Activated CD4-positive, alpha-beta memory T cell treated with anti-CD3 and anti-CD28 coated beads for 36 hours (primary cell): ENCODE measurements around the gene MCM9. TPM values are rescaled to one million over a fixed set of nuclear protein-coding genes. Genes with fewer than 3 reads are reported as not detected.

Experiments used
- CTCF ChIA-PET: fragments of 350-600 bp; sonication (Branson Sonifier 250); formaldehyde crosslinking; loops from one replicate; lab custom pipeline; 2021; ENCODE audit warnings: antibody characterized with exemption, inconsistent platforms; lab: Charles Lee
- POLR2A ChIA-PET: fragments of 350-600 bp; sonication (Branson Sonifier 250); formaldehyde crosslinking; loops from one replicate; lab custom pipeline; 2021; ENCODE audit warnings: antibody characterized with exemption; lab: Charles Lee
- DNase-seq: peaks from one replicate; pipeline ENCODE4 v3.0.0-alpha.2; 2020
- H3K27ac Mint-ChIP-seq: one replicate; pipeline ENCODE4 v1.8.0; 2021; ENCODE audit warnings: mixed read lengths
- H3K27me3 Mint-ChIP-seq: one replicate; pipeline ENCODE4 v1.8.0; 2021; ENCODE audit warnings: mixed read lengths
- H3K36me3 Mint-ChIP-seq: one replicate; pipeline ENCODE4 v1.8.0; 2021; ENCODE audit warnings: mixed read lengths
- H3K4me1 Mint-ChIP-seq: one replicate; pipeline ENCODE4 v1.8.0; 2021; ENCODE audit warnings: low read depth, mixed read lengths
- H3K4me3 Mint-ChIP-seq: one replicate; pipeline ENCODE4 v1.8.0; 2021; ENCODE audit warnings: mild to moderate bottlenecking, mixed read lengths
- H3K9me3 Mint-ChIP-seq: one replicate; pipeline ENCODE4 v1.8.0; 2021; ENCODE audit warnings: mixed read lengths
- intact Hi-C: fragments of 100-400 bp; cut with micrococcal nuclease; formaldehyde crosslinking; loops from one replicate; pipeline ENCODE4 v1.15.1; 2023
- total RNA-seq, 2 experiments: library from RNA; stranded (reverse); gene quantifications; one replicate each; pipeline ENCODE4 v1.2.3, GENCODE V29; 2021

The MCM9 gene
- total RNA-seq, 2 experiments from 2014 or later: 14.4 to 14.7 TPM

- CTCF ChIA-PET: interaction anchor here (0.7 to 1.4 kb wide), 4 partner anchors 12 to 217 kb away, joined by 3 to 7 read pairs (median 5); no protein-coding TSS in a partner anchor
These were observed 41.0 kb downstream of the MCM9 start, which contains the start of gene ASF1A for GRCh38 chr6:118893807-118894424. Gene ASF1A (plus strand): TSS chr6:118894152. CDS start chr6:118894414, 262 bp downstream.

GRCh38 chr6:118893064-118893806 lies 41.7 kb downstream of the MCM9 start:
- H3K4me3 Mint-ChIP-seq: peak overlapping the region; percentile 88
- CTCF ChIA-PET: interaction anchor here (1.1 to 1.3 kb wide), 2 partner anchors 11 to 217 kb away, joined by 5 to 7 read pairs; no protein-coding TSS in a partner anchor
- intact Hi-C loops: loop anchor here (1.0 to 10.0 kb wide), 5 partner anchors 48 to 1408 kb away; partner anchors contain the start of gene DCBLD1
- peaks cover 1% of the 10 kb centered on the region for H3K27me3 Mint-ChIP-seq
- H3K9me3 Mint-ChIP-seq: no peaks in the 10 kb centered on the region
- H3K36me3 Mint-ChIP-seq: peaks cover 6% of the 10 kb centered on the region
- H3K4me1 Mint-ChIP-seq: peaks cover 50% of the 10 kb centered on the region
- POLR2A ChIA-PET: interaction anchor here (1.0 to 2.3 kb wide), 6 partner anchors 12 to 242 kb away, joined by 3 to 10 read pairs (median 4); partner anchors contain the start of genes CEP85L and MCM9
- H3K27ac Mint-ChIP-seq: peak overlapping the region; percentile 98
- peak; percentile 69 for DNase-seq

More at GRCh38 chr6:118893807-118894424, 41.0 kb downstream of the MCM9 start, which contains the start of gene ASF1A:
- peak; percentile 98 for DNase-seq
- Mint-ChIP-seq H3K27me3 (peaks cover 1% of the 10 kb centered on the region), H3K36me3 (peaks cover 9% of the 10 kb centered on the region), H3K4me3 (peak within 1 kb of the TSS; percentile 88), H3K27ac (peak within 1 kb of the TSS; percentile 98), H3K4me1 (peaks cover 51% of the 10 kb centered on the region), H3K9me3 (no peaks in the 10 kb centered on the region)
- POLR2A ChIA-PET: interaction anchor here (0.6 to 2.1 kb wide), 5 partner anchors 41 to 243 kb away, joined by 3 to 10 read pairs (median 4); partner anchors contain the start of genes CEP85L and MCM9
- intact Hi-C loops: loop anchor here (1.0 to 10.0 kb wide), 11 partner anchors 40 to 1409 kb away; partner anchors contain the start of genes CEP85L, DCBLD1 and MAN1A1

GRCh38 chr6:118892355-118892991 lies 42.5 kb downstream of the MCM9 start:
- H3K27ac Mint-ChIP-seq: peak overlapping the region; percentile 98
- H3K9me3 Mint-ChIP-seq: no peaks in the 10 kb centered on the region
- peaks cover 9% of the 10 kb centered on the region for H3K36me3 Mint-ChIP-seq
- peak overlapping the region; percentile 88 for H3K4me3 Mint-ChIP-seq
- H3K27me3 Mint-ChIP-seq: peaks cover 1% of the 10 kb centered on the region
- intact Hi-C loops: loop anchor here (1.0 to 10.0 kb wide), 5 partner anchors 48 to 1408 kb away; partner anchors contain the start of gene DCBLD1
- ChIA-PET CTCF (no interaction called here), POLR2A (interaction anchor here (1.1 to 2.3 kb wide), 4 partner anchors 11 to 187 kb away, joined by 3 to 9 read pairs (median 4); no protein-coding TSS in a partner anchor)
- no peak for DNase-seq
- peaks cover 47% of the 10 kb centered on the region for H3K4me1 Mint-ChIP-seq

- no peak for DNase-seq
- peak overlapping the region; percentile 98 for H3K27ac Mint-ChIP-seq
- H3K36me3 Mint-ChIP-seq: peaks cover 10% of the 10 kb centered on the region
- ChIA-PET POLR2A (interaction anchor here (2.0 to 2.3 kb wide), 2 partner anchors 10 to 188 kb away, joined by 4 to 5 read pairs; no protein-coding TSS in a partner anchor), CTCF (interaction anchor here (0.8 to 1.7 kb wide), 3 partner anchors 9 to 187 kb away, joined by 3 to 8 read pairs (median 6); no protein-coding TSS in a partner anchor)
- H3K9me3 Mint-ChIP-seq: no peaks in the 10 kb centered on the region
- peaks cover 58% of the 10 kb centered on the region for H3K4me1 Mint-ChIP-seq
- intact Hi-C loops: loop anchor here (5.0 to 10.0 kb wide), 3 partner anchors 164 to 1406 kb away; partner anchors contain the start of gene DCBLD1
- peaks cover 1% of the 10 kb centered on the region for H3K27me3 Mint-ChIP-seq
- H3K4me3 Mint-ChIP-seq: peak overlapping the region; percentile 88
These were observed 43.8 kb downstream of the MCM9 start for GRCh38 chr6:118890997-118891790.

- Mint-ChIP-seq H3K4me1 (peaks cover 72% of the 10 kb centered on the region), H3K27me3 (peaks cover 1% of the 10 kb centered on the region), H3K9me3 (no peaks in the 10 kb centered on the region), H3K27ac (peak overlapping the region; percentile 62), H3K4me3 (no peak overlapping the region), H3K36me3 (peaks cover 8% of the 10 kb centered on the region)
- CTCF ChIA-PET: interaction anchor here (0.8 to 1.5 kb wide), 2 partner anchors 8 to 10 kb away, joined by 3 to 7 read pairs; no protein-coding TSS in a partner anchor
- no peak for DNase-seq
- POLR2A ChIA-PET: interaction anchor here (1.1 kb wide), 1 partner anchor 8 kb away, joined by 3 read pairs; no protein-coding TSS in a partner anchor
- intact Hi-C loops: no loop called here
These were observed 45.8 kb downstream of the MCM9 start for GRCh38 chr6:118889163-118889562.

GRCh38 chr6:118886641-118887040 lies 48.3 kb downstream of the MCM9 start:
- peaks cover 86% of the 10 kb centered on the region for H3K4me1 Mint-ChIP-seq

GRCh38 chr6:118882314-118882905 lies 52.5 kb downstream of the MCM9 start:
- Mint-ChIP-seq H3K4me3 (no peak overlapping the region), H3K9me3 (no peaks in the 10 kb centered on the region), H3K4me1 (peaks cover 81% of the 10 kb centered on the region), H3K27ac (no peak overlapping the region), H3K36me3 (peaks cover 2% of the 10 kb centered on the region), H3K27me3 (no peaks in the 10 kb centered on the region)
- intact Hi-C loops: no loop called here
- ChIA-PET POLR2A (interaction anchor here (1.4 kb wide), 1 partner anchor 9 kb away, joined by 4 read pairs; no protein-coding TSS in a partner anchor), CTCF (interaction anchor here (2.0 to 2.2 kb wide), 2 partner anchors 9 to 12 kb away, joined by 7 to 8 read pairs; partner anchors contain the start of gene ASF1A)
- no peak for DNase-seq

More at GRCh38 chr6:118886641-118887040, 48.3 kb downstream of the MCM9 start:
- ChIA-PET POLR2A (no interaction called here), CTCF (interaction anchor here (0.6 kb wide), 2 partner anchors 17 to 111 kb away, joined by 3 read pairs; no protein-coding TSS in a partner anchor)
- intact Hi-C loops: no loop called here
- no peak overlapping the region for H3K4me3 Mint-ChIP-seq
- no peaks in the 10 kb centered on the region for H3K27me3 Mint-ChIP-seq
- DNase-seq: no peak
- H3K27ac Mint-ChIP-seq: no peak overlapping the region
- peaks cover 5% of the 10 kb centered on the region for H3K36me3 Mint-ChIP-seq
- H3K9me3 Mint-ChIP-seq: no peaks in the 10 kb centered on the region

GRCh38 chr6:118881440-118882313 lies 53.3 kb downstream of the MCM9 start:
- POLR2A ChIA-PET: interaction anchor here (0.8 to 1.4 kb wide), 2 partner anchors 8 to 10 kb away, joined by 3 to 4 read pairs; no protein-coding TSS in a partner anchor
- CTCF ChIA-PET: interaction anchor here (0.8 to 2.2 kb wide), 3 partner anchors 9 to 15 kb away, joined by 3 to 8 read pairs (median 7); partner anchors contain the start of gene ASF1A
- peaks cover 2% of the 10 kb centered on the region for H3K36me3 Mint-ChIP-seq
- no peak for DNase-seq
- no peak overlapping the region for H3K27ac Mint-ChIP-seq
- intact Hi-C loops: no loop called here
- H3K4me3 Mint-ChIP-seq: no peak overlapping the region
- peaks cover 78% of the 10 kb centered on the region for H3K4me1 Mint-ChIP-seq
- no peaks in the 10 kb centered on the region for H3K27me3 Mint-ChIP-seq
- no peaks in the 10 kb centered on the region for H3K9me3 Mint-ChIP-seq

GRCh38 chr6:118877806-118878205 lies 57.2 kb downstream of the MCM9 start:
- Mint-ChIP-seq H3K27ac (no peak overlapping the region), H3K4me1 (peaks cover 57% of the 10 kb centered on the region), H3K36me3 (peaks cover 4% of the 10 kb centered on the region), H3K4me3 (no peak overlapping the region), H3K9me3 (no peaks in the 10 kb centered on the region), H3K27me3 (no peaks in the 10 kb centered on the region)
- CTCF ChIA-PET: no interaction called here
- POLR2A ChIA-PET: no interaction called here
- no peak for DNase-seq
- intact Hi-C loops: no loop called here
